Endothelial cell of umbilical vein (primary cell): Measurements from ENCODE around the gene STK39.

Source experiments
- CTCF ChIP-seq, 2 donors: IDR thresholded peaks; 1 replicate in 1 of 2; 2 replicates in 1 of 2; pipeline ENCODE4 v1.5.1; 2011; ENCODE audit warnings: low read length in 2 of 2, mild to moderate bottlenecking in 2 of 2, moderate library complexity in 2 of 2, control low read depth in 1 of 2, inconsistent platforms in 1 of 2, low read depth in 1 of 2; ENCODE audit not compliant: insufficient read depth in 1 of 2; ENCODE audit errors: extremely low read depth in 1 of 2
- EZH2 ChIP-seq: IDR thresholded peaks from 2 replicates; pipeline ENCODE4 v1.6.1; 2012; ENCODE audit warnings: borderline replicate concordance, low read depth, mild to moderate bottlenecking, moderate library complexity, low read length, inconsistent platforms; ENCODE audit not compliant: severe bottlenecking
- FOS ChIP-seq: IDR thresholded peaks from 2 replicates; pipeline ENCODE4 v1.6.1; 2011; ENCODE audit warnings: mild to moderate bottlenecking, low read length, moderate library complexity, borderline replicate concordance; ENCODE audit not compliant: insufficient read depth
- POLR2A ChIP-seq: IDR thresholded peaks from 2 replicates; pipeline ENCODE4 v1.6.1; 2012; ENCODE audit warnings: low read depth, mild to moderate bottlenecking, control low read depth, low read length
- POLR2AphosphoS5 ChIP-seq: IDR thresholded peaks from 2 replicates; pipeline ENCODE4 v1.6.1; 2012; ENCODE audit warnings: low read depth, mild to moderate bottlenecking, control low read depth, low read length, moderate library complexity; ENCODE audit not compliant: insufficient read depth

- TF ChIP-seq POLR2A (no peak), POLR2AphosphoS5 (no peak), CTCF (IDR thresholded peaks at IDR 0.05; ENCODE audit: extremely low read depth in 1 of 2, insufficient read depth in 1 of 2, low read depth in 1 of 2, low read length in 2 of 2) (no peak), EZH2 (no peak), FOS (no peak)
Measured at GRCh38 chr2:168037778-168038177, 209.6 kb downstream of the STK39 start.
